HL-60 (cell line): ENCODE data around the gene CHST11.

ENCODE experiments used
- DNase-seq, 2 experiments: peaks; one replicate each; pipeline ENCODE4 v3.0.0-alpha.2; 2010 to 2020; ENCODE audit warnings: low read depth in 1 of 2, low spot score in 1 of 2
- H3K27ac ChIP-seq: fragments of 250-450 bp; sonication (Bioruptor Pico); replicated peaks from 2 replicates; pipeline ENCODE4 v1.5.1; 2020; ENCODE audit warnings: mild to moderate bottlenecking, moderate library complexity
- H3K27me3 ChIP-seq: fragments of 250-450 bp; sonication (Bioruptor Pico); 2 replicates; pipeline ENCODE4 v1.5.1; 2021; ENCODE audit warnings: mild to moderate bottlenecking, moderate library complexity; ENCODE audit not compliant: insufficient read depth, poor library complexity, severe bottlenecking
- H3K4me3 ChIP-seq: replicated peaks from 2 replicates; pipeline ENCODE4 v1.5.1; 2011; ENCODE audit warnings: mild to moderate bottlenecking, control low read depth, low read length; ENCODE audit not compliant: insufficient read depth
- CTCF ChIP-seq: IDR thresholded peaks from one replicate; pipeline ENCODE4 v1.5.1; 2011; ENCODE audit warnings: low read length, control low read depth, inconsistent platforms; ENCODE audit not compliant: insufficient read depth
- GABPA ChIP-seq: IDR thresholded peaks from 2 replicates; pipeline ENCODE4 v1.6.1; 2012; ENCODE audit warnings: low read depth
- POLR2AphosphoS5 ChIP-seq: IDR thresholded peaks from 2 replicates; pipeline ENCODE4 v1.6.1; 2012; ENCODE audit warnings: low read depth
- REST ChIP-seq: IDR thresholded peaks from 2 replicates; pipeline ENCODE4 v1.6.1; 2012; ENCODE audit warnings: low read depth; ENCODE audit not compliant: insufficient replicate concordance
- SPI1 ChIP-seq: IDR thresholded peaks from 2 replicates; pipeline ENCODE4 v1.6.1; 2012; ENCODE audit warnings: low read depth, mild to moderate bottlenecking, borderline replicate concordance

CHST11 gene

GRCh38 chr12:104718304-104718929 lies 261.7 kb downstream of the CHST11 start:
- H3K27ac ChIP-seq: no peak overlapping the region
- TF ChIP-seq CTCF (no peak), SPI1 (no peak), POLR2AphosphoS5 (no peak), REST (no peak), GABPA (no peak)
- DNase-seq: no peak
- H3K27me3 ChIP-seq: no peaks in the 10 kb centered on the region
- H3K4me3 ChIP-seq: no peak overlapping the region

- TF ChIP-seq SPI1 (no peak), REST (peak; percentile 74)
- H3K4me3 ChIP-seq: peak overlapping the region; percentile 12; the same call in 1 of the 2 replicates
- no peaks in the 10 kb centered on the region for H3K27me3 ChIP-seq
- H3K27ac ChIP-seq: peak overlapping the region; percentile 75
- peak in 1 of 2 experiments; percentile 63 for DNase-seq
These were observed 263.1 kb downstream of the CHST11 start for GRCh38 chr12:104719700-104720338.

GRCh38 chr12:104720339-104721038 lies 263.7 kb downstream of the CHST11 start:
- Histone ChIP-seq H3K4me3 (peak overlapping the region; percentile 12; the same call in 1 of the 2 replicates), H3K27me3 (no peaks in the 10 kb centered on the region), H3K27ac (peak overlapping the region; percentile 75)
- TF ChIP-seq CTCF (no peak), SPI1 (peak; percentile 33; the same call in 1 of the 2 replicates), GABPA (no peak), REST (peak; percentile 27), POLR2AphosphoS5 (0 out of 2 replicates have a peak, but pooled peaks have one; percentile 48)
- DNase-seq: peak in 1 of 2 experiments; percentile 65
